Measurements from ENCODE around the gene COL28A1.
"Not testable (repeated sequence)": the region's sequence is repeated elsewhere in the genome, so short reads cannot be mapped to it uniquely, and the experiment has no call there.

Gene COL28A1

DNA sequence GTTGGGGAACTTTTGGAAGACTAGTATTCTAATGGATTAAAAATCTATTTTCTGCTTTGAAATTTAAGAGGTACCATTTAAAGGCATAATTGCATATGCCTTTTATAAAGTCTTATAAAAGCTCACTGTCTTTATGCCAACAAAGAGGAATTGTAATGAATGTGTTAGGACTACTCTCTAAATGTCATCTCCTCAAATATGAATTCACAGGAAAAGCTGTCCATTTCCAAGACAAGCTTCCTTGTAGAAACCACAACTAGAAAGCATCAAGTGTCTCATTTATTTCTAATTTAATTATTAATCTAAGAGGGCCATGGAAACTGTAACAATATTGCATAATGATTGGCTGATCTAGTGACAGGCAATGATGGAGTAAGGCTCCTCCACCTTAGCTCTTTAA is 130.2 kb downstream of the COL28A1 start:
- no peak overlapping the region for H3K9ac ChIP-seq
- H3K4me3 ChIP-seq (IDR thresholded peaks at IDR 0.05; ENCODE audit: insufficient read depth, low read depth, low read length), result no peak overlapping the region
- no peaks in the 10 kb centered on the region for H3K36me3 ChIP-seq (ENCODE audit: insufficient read depth)
- H3K27ac ChIP-seq, result no peak overlapping the region
- no peak overlapping the region for H3K4me2 ChIP-seq
- H4K20me1 ChIP-seq (ENCODE audit: insufficient read depth), result no peaks in the 10 kb centered on the region
- no peaks in the 10 kb centered on the region for H3K79me2 ChIP-seq (ENCODE audit: insufficient read depth, low read depth)
- no peaks in the 10 kb centered on the region for H3K4me1 ChIP-seq (ENCODE audit: low read depth, poor library complexity, severe bottlenecking)
- TF ChIP-seq, protein P1, sequence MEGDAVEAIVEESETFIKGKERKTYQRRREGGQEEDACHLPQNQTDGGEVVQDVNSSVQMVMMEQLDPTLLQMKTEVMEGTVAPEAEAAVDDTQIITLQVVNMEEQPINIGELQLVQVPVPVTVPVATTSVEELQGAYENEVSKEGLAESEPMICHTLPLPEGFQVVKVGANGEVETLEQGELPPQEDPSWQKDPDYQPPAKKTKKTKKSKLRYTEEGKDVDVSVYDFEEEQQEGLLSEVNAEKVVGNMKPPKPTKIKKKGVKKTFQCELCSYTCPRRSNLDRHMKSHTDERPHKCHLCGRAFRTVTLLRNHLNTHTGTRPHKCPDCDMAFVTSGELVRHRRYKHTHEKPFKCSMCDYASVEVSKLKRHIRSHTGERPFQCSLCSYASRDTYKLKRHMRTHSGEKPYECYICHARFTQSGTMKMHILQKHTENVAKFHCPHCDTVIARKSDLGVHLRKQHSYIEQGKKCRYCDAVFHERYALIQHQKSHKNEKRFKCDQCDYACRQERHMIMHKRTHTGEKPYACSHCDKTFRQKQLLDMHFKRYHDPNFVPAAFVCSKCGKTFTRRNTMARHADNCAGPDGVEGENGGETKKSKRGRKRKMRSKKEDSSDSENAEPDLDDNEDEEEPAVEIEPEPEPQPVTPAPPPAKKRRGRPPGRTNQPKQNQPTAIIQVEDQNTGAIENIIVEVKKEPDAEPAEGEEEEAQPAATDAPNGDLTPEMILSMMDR (conservative IDR thresholded peaks at IDR 0.05; ENCODE audit: low read depth, low read length), result no peak
- H2AFZ ChIP-seq (ENCODE audit: low read depth), result no peak overlapping the region
- H3K27me3 ChIP-seq (ENCODE audit: insufficient read depth, low read depth), result no peaks in the 10 kb centered on the region

DNA sequence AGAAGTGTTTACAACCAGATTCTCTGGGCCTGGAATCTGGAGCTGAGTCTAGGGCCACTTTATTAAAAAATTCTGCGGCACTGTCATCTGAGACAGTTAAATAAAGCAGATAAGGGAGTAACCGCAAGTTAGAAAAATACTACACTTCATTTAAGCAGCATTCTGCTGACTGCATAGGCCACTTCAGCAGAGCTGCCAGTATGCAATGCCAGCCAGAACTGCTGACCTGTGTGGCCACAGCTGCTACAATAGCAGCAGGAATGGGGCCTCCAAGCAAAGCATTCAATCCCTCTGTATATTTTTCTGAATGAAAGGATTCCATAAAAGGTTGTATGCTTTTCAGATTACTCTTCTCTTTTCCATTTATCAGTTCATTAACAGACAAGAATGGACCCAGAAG is 136.0 kb downstream of the COL28A1 start:
- H3K9ac ChIP-seq, result no peak overlapping the region
- H3K36me3 ChIP-seq (ENCODE audit: insufficient read depth), result no peaks in the 10 kb centered on the region
- H2AFZ ChIP-seq (ENCODE audit: low read depth), result no peak overlapping the region
- no peak overlapping the region for H3K4me3 ChIP-seq (IDR thresholded peaks at IDR 0.05; ENCODE audit: insufficient read depth, low read depth, low read length)
- no peak overlapping the region for H3K27ac ChIP-seq
- no peaks in the 10 kb centered on the region for H3K27me3 ChIP-seq (ENCODE audit: insufficient read depth, low read depth)
- no peaks in the 10 kb centered on the region for H3K4me1 ChIP-seq (ENCODE audit: low read depth, poor library complexity, severe bottlenecking)
- TF ChIP-seq, protein P1 (conservative IDR thresholded peaks at IDR 0.05; ENCODE audit: low read depth, low read length), result no peak
- H4K20me1 ChIP-seq (ENCODE audit: insufficient read depth), result no peaks in the 10 kb centered on the region
- no peak overlapping the region for H3K4me2 ChIP-seq
- H3K79me2 ChIP-seq (ENCODE audit: insufficient read depth, low read depth), result no peaks in the 10 kb centered on the region

DNA sequence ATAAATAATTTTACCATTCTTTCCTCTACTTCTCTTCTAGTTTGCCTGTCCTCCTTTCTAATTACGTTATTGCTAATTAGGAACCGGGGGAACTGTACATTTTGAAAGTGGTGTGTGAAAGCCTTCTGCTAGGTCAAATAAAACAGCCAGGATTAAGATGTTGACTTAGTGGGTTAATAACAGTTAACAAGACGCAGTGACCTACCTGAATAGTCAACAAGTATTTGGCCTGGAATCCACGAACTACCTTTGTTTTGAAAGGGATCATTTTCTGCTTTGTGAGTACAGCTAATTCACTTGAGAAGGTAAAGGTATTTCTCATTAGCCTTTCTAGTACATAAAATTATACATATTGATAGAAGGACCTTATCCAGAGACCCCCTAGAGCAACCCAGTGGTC is 139.9 kb downstream of the COL28A1 start:
- H2AFZ ChIP-seq (ENCODE audit: low read depth), result no peak overlapping the region
- no peak overlapping the region for H3K9ac ChIP-seq
- no peak overlapping the region for H3K4me3 ChIP-seq (IDR thresholded peaks at IDR 0.05; ENCODE audit: insufficient read depth, low read depth, low read length)
- no peaks in the 10 kb centered on the region for H4K20me1 ChIP-seq (ENCODE audit: insufficient read depth)
- TF ChIP-seq, protein P1 (conservative IDR thresholded peaks at IDR 0.05; ENCODE audit: low read depth, low read length), result no peak
- no peak overlapping the region for H3K27ac ChIP-seq
- H3K36me3 ChIP-seq (ENCODE audit: insufficient read depth), result no peaks in the 10 kb centered on the region
- H3K4me2 ChIP-seq, result no peak overlapping the region
- H3K79me2 ChIP-seq (ENCODE audit: insufficient read depth, low read depth), result no peaks in the 10 kb centered on the region
- H3K4me1 ChIP-seq (ENCODE audit: low read depth, poor library complexity, severe bottlenecking), result no peaks in the 10 kb centered on the region
- no peaks in the 10 kb centered on the region for H3K27me3 ChIP-seq (ENCODE audit: insufficient read depth, low read depth)

DNA sequence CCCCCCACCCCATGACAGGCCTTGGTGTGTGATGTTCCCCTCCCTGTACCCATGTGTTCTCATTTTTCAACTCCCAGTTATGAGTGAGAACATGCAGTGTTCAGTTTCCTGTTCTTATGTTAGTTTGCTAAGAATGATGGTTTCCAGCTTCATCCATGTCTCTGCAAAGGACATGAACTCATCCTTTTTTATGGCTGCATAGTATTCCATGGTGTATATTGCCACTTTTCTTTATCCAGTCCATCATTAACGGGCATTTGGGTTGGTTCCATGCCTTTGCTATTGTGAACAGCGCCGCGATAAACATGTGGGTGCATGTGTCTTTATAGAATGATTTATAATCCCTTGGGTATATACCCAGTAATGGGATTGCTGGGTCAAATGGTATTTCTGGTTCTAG is 147.5 kb downstream of the COL28A1 start:
- H3K4me3 ChIP-seq (IDR thresholded peaks at IDR 0.05; ENCODE audit: insufficient read depth, low read depth, low read length); H4K20me1 ChIP-seq (ENCODE audit: insufficient read depth); H3K36me3 ChIP-seq (ENCODE audit: insufficient read depth); H3K4me2 ChIP-seq; H3K4me1 ChIP-seq (ENCODE audit: low read depth, poor library complexity, severe bottlenecking); H3K27me3 ChIP-seq (ENCODE audit: insufficient read depth, low read depth); H2AFZ ChIP-seq (ENCODE audit: low read depth); H3K9ac ChIP-seq; H3K79me2 ChIP-seq (ENCODE audit: insufficient read depth, low read depth); H3K27ac ChIP-seq: not testable (repeated sequence)

DNA sequence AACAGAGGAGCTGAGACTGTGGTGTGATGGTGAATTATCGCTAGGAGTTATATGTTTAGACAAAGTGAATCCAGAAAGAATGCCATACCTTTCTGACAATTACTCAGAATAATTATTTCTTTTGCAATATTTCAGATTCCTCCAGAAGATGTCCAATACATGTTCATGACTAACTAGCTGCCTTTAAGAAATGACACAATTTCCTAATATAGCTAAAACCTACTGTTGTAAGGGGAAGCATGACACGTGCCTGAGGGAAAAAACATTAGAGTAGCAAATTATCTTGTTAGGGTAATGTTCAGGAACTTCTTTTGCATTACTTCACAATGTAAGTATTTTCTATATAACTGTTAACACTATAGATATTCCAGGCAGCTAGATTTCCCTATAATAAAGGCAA is 150.3 kb downstream of the COL28A1 start:
- Histone ChIP-seq H3K27ac (no peak overlapping the region), H4K20me1 (ENCODE audit: insufficient read depth) (no peaks in the 10 kb centered on the region), H3K79me2 (ENCODE audit: insufficient read depth, low read depth) (no peaks in the 10 kb centered on the region), H3K4me1 (ENCODE audit: low read depth, poor library complexity, severe bottlenecking) (no peaks in the 10 kb centered on the region), H3K36me3 (ENCODE audit: insufficient read depth) (no peaks in the 10 kb centered on the region), H3K4me2 (no peak overlapping the region), H2AFZ (ENCODE audit: low read depth) (no peak overlapping the region), H3K4me3 (IDR thresholded peaks at IDR 0.05; ENCODE audit: insufficient read depth, low read depth, low read length) (no peak overlapping the region), H3K9ac (no peak overlapping the region), H3K27me3 (ENCODE audit: insufficient read depth, low read depth) (no peaks in the 10 kb centered on the region)
- TF ChIP-seq, protein P1 (conservative IDR thresholded peaks at IDR 0.05; ENCODE audit: low read depth, low read length), result no peak
